GM12872 (cell line): Measurements from ENCODE around the gene COA6.

Experiments used
- TF ChIP-seq, protein P1 (sequence below): IDR thresholded peaks from 3 replicates; pipeline ENCODE4 v1.5.1; 2011; ENCODE audit warnings: low read depth, mild to moderate bottlenecking, low read length, moderate library complexity; ENCODE audit not compliant: insufficient read depth

COA6 gene

DNA sequence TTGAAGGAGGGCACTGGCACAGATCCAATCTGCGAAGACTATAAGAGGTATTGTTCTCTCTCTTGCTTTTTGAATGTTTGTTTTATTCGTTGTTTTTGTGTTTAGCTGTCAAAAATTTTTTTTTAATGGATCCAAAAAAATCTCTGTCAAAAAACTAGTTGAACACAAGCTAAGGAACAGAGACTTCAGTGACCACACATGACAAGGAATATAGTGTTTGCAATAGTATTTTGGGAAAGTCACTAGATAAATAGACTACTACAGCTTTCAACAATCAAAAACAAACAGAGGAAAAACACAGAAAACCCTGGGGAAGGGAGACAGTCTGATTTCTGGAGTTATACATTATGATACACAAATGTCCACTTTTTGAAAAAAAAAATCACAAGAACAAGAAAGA, 36.9 kb upstream of the COA6 start:
- TF ChIP-seq, protein P1, sequence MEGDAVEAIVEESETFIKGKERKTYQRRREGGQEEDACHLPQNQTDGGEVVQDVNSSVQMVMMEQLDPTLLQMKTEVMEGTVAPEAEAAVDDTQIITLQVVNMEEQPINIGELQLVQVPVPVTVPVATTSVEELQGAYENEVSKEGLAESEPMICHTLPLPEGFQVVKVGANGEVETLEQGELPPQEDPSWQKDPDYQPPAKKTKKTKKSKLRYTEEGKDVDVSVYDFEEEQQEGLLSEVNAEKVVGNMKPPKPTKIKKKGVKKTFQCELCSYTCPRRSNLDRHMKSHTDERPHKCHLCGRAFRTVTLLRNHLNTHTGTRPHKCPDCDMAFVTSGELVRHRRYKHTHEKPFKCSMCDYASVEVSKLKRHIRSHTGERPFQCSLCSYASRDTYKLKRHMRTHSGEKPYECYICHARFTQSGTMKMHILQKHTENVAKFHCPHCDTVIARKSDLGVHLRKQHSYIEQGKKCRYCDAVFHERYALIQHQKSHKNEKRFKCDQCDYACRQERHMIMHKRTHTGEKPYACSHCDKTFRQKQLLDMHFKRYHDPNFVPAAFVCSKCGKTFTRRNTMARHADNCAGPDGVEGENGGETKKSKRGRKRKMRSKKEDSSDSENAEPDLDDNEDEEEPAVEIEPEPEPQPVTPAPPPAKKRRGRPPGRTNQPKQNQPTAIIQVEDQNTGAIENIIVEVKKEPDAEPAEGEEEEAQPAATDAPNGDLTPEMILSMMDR, result no peak

DNA sequence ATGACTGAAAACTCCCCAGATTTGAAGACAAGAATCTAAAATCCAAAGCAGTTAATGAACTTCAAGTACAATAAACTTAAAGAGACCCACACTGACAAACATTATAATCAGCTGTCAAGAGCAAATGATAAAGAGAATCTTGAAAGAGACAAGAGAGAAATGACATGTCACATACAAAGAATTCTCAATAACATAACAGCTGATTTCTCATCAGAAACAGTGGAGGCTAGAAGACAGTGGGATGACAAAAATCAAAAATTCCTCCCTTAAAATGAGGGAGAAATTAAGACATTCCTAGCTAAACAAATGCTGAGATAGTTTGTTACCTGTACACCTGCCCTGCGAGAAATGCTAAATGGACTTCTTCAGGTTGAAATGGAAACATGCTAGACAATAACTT, 36.0 kb upstream of the COA6 start:
- TF ChIP-seq, protein P1, result no peak

DNA sequence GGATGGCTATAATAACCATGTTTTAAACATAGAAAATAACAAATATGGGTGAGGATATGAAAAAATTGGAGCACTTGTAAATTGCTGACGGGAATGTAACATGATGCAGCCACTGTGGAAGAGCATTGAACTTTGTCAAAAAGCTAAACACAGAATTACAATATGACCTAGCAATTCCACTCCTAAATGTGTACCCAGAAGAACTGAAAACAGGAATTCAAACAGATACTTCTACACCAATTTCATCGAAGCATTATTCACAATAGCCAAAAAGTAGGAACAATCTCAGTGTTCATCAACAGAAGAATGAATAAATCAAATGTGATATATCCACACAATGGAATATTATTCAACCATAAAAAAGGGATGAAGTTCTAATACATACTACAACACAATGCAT, 32.7 kb upstream of the COA6 start:
- TF ChIP-seq, protein P1, result no peak

DNA sequence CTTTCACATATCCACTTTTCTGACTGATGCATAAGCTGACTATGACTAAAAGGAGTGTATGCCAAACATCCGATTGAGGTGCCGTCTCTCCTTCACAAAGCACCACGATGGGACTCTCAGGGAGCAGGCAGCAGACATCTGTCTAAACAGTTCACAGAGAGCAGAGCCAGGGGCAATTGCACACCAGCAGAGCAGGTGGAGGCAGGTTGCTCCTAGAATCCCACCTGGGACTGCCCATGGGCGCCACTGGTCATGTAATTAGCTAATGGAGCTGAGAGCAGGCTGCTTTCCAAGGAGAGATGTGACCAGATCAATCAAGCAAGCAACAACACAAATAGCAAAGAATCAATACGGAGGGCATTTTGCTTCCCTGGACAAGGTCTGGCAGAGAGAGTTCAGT, 30.5 kb upstream of the COA6 start:
- TF ChIP-seq, protein P1, result no peak

DNA sequence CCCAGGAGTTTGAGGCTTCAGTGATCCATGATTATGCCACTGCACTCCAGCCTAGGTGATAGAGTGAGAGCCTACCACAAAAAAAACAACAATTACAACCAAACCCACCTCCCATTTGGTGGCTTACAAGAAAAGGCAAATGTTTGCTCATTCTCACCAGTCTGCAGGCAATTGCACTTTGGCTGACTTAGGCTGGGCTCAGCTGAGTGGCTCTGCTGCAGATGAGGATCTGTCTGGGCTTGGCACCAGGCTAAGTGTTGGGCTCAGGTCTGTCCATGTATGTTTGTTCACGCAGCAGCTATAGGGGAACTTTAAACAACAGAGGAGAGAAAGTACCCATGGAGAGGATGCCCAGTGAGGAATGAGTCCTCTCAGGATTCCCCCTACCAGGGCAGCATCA, 28.0 kb upstream of the COA6 start:
- TF ChIP-seq, protein P1, result no peak

DNA sequence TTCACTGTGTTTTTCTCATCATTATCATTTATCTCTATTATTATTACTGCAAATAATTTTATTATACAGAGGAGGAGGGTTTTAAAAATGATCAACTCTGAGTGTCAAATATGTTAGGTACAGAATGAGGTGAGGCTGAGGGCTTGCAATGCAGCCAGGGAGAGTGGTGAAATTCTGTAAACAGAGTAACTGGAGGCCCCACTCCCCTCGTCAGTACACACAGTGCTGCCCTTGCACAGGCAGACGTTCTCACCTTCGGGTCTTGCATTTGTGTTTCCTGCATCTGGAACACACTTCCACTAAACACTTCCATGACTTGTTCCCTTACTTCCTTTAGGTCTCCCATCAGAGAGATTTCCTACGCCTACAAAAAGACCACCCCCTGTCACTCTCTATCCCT, 24.3 kb upstream of the COA6 start:
- TF ChIP-seq, protein P1, result no peak

DNA sequence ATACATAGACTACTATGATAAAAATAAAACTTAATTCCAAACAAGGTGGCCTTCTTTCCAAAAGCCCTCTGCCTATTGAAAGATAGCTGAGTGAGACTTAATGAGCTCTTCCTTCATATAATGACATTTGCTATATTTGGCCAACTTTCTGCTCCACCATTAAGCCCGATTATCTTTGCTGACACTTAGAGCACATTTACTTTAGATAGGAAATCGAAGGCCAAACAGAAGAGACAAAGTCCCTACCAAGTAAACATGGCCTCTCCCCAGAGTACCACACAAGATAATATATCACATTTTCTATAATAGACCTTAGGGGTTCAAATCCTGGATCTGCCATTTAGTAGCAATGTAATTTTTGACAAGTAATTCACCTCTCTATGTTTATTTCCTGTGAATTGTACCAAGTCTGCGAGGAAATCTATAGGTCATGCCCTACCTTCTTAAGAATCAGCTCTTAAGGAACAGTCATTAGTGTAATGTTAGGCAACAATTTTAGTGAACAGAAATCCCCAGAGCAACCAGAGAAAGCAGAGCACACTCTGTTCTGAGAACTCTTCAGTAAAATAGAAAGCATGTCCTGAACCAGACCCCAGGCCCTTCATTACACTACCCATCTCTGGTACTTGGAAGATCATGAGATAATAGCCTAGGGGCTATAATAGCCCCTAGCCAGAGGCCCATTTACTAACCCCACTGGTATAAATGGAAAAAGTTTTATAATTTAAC, 17.3 kb upstream of the COA6 start:
- TF ChIP-seq, protein P1, result no peak
